HG03354 (cell line): ENCODE measurements around the gene TOMM7.
A peak's percentile ranks its signal among the peaks of the same experiment; 100 is the strongest.
"Not testable (repeated sequence)": the region's sequence is repeated elsewhere in the genome, so short reads cannot be mapped to it uniquely, and the experiment has no call there.

Experiments
- ATAC-seq: cut with Tn5 transposase; IDR thresholded peaks from one replicate; pipeline ENCODE4 v1.9.1; 2021; ENCODE audit warnings: mild to moderate bottlenecking; ENCODE audit not compliant: unreplicated experiment, poor library complexity, severe bottlenecking

Gene TOMM7

GRCh38 chr7:22791204-22792158, 31.2 kb downstream of the TOMM7 start:
- no peak for ATAC-seq

- ATAC-seq: not testable (repeated sequence)
Measured at GRCh38 chr7:22790640-22791039, 32.0 kb downstream of the TOMM7 start.

GRCh38 chr7:22787951-22788350, 34.7 kb downstream of the TOMM7 start:
- ATAC-seq: no peak

- no peak for ATAC-seq
Measured at GRCh38 chr7:22786290-22786932, 36.2 kb downstream of the TOMM7 start.

- no peak for ATAC-seq
Measured at GRCh38 chr7:22784346-22784745, 38.3 kb downstream of the TOMM7 start.

GRCh38 chr7:22783421-22783820, 39.2 kb downstream of the TOMM7 start:
- no peak for ATAC-seq

- peak; percentile 81 for ATAC-seq
Measured at GRCh38 chr7:22782616-22783232, 39.9 kb downstream of the TOMM7 start.

- no peak for ATAC-seq
Measured at GRCh38 chr7:22781230-22781711, 41.4 kb downstream of the TOMM7 start.

- not testable (repeated sequence) for ATAC-seq
Measured at GRCh38 chr7:22779730-22780323, 42.8 kb downstream of the TOMM7 start.

- ATAC-seq: no peak
Measured at GRCh38 chr7:22776964-22777363, 45.7 kb downstream of the TOMM7 start.

GRCh38 chr7:22772885-22773284, 49.8 kb downstream of the TOMM7 start:
- no peak for ATAC-seq

GRCh38 chr7:22771872-22772228, 50.8 kb downstream of the TOMM7 start:
- no peak for ATAC-seq

GRCh38 chr7:22771194-22771871, 51.3 kb downstream of the TOMM7 start:
- no peak for ATAC-seq

- peak; percentile 86 for ATAC-seq
Measured at GRCh38 chr7:22765609-22766008, 57.0 kb downstream of the TOMM7 start.
